ENCODE results near the gene RAB25.
"Not testable (repeated sequence)": the region's sequence is repeated elsewhere in the genome, so short reads cannot be mapped to it uniquely, and the experiment has no call there.

The RAB25 gene

DNA sequence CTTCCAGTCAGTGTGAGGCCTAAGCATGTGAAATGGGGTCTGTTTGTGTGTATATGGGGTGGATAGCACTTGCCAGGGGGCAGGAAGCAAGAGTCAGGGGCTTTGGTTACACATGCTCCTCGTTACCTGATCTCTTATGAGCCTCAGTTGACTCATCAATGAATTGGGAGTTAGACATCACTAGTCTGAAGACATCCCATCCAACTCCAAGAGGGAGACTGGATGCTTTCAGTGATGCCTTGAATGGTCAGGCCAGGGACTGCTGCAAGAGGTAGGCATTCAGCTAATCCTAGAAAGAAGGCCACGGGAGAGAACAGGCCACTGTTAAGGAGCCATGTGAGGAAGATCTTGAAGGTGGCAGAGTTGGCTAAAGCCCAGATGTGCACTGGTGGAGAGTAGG lies 6.3 kb downstream of the RAB25 start:
- Mint-ChIP-seq H3K27me3 (ENCODE audit: low read depth) (peaks cover 12% of the 10 kb centered on the region), H3K4me3 (no peak overlapping the region), H3K9me3 (no peaks in the 10 kb centered on the region), H3K4me1 (ENCODE audit: low read depth) (peaks cover 13% of the 10 kb centered on the region), H3K27ac (no peak overlapping the region), H3K36me3 (ENCODE audit: low read depth) (no peaks in the 10 kb centered on the region)

DNA sequence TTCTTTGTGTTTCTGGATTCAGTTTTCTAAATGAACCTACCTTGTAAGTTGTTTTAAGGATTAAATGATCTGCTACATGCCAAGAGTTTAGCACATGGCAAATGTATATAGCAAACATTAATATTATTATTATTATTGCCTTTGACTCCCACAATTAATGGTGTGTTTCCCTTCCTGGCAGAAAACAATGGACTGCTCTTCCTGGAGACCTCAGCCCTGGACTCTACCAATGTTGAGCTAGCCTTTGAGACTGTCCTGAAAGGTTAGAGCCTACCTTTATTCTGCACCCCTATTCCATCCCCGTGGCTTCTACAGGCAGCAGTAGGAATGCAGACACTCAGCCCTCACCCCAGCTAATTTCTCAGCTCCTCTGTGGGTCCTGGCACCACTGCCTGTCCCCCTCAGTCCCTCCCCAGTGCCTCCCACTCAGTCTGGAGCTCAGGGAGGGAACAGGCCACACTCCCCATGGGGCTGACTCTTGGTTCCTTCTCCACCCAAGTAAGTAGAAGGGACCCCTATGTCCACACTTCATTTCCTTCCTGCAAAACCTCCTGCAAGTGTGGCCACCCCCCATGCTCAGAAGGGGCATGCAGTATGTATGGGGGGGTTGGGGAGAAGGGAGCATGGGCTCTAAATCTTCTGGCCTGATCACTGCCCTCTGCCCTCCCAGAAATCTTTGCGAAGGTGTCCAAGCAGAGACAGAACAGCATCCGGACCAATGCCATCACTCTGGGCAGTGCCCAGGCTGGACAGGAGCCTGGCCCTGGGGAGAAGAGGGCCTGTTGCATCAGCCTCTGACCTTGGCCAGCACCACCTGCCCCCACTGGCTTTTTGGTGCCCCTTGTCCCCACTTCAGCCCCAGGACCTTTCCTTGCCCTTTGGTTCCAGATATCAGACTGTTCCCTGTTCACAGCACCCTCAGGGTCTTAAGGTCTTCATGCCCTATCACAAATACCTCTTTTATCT lies 8.8 kb downstream of the RAB25 start:
- no peaks in the 10 kb centered on the region for H3K9me3 Mint-ChIP-seq
- no peak overlapping the region for H3K4me3 Mint-ChIP-seq
- no peak overlapping the region for H3K27ac Mint-ChIP-seq
- peaks cover 13% of the 10 kb centered on the region for H3K4me1 Mint-ChIP-seq (ENCODE audit: low read depth)
- peaks cover 12% of the 10 kb centered on the region for H3K27me3 Mint-ChIP-seq (ENCODE audit: low read depth)
- H3K36me3 Mint-ChIP-seq (ENCODE audit: low read depth): no peaks in the 10 kb centered on the region

DNA sequence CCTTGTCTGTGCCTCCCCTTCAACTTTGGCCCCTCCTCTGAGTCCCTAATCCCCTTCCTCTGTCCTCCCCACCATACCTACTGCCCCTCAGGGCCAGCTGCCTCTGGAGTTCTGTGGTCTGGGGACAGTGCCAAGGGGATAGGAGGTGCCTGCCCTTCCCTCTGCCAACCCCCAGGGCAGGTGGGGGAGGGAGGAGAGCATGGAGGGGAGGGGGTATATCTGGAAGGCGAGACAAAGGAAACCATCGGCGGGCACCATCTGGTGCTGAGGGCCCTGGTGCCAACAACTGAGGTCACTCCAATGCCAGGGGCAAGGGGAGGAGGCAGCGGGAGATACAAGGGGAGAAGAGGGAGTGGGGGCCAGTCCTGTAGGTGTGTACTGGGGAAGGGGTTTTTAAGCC lies 9.6 kb downstream of the RAB25 start:
- peaks cover 6% of the 10 kb centered on the region for H3K4me1 Mint-ChIP-seq (ENCODE audit: low read depth)
- H3K36me3 Mint-ChIP-seq (ENCODE audit: low read depth): no peaks in the 10 kb centered on the region
- H3K27ac Mint-ChIP-seq: no peak overlapping the region
- H3K27me3 Mint-ChIP-seq (ENCODE audit: low read depth): peaks cover 17% of the 10 kb centered on the region
- H3K9me3 Mint-ChIP-seq: no peaks in the 10 kb centered on the region
- no peak overlapping the region for H3K4me3 Mint-ChIP-seq

DNA sequence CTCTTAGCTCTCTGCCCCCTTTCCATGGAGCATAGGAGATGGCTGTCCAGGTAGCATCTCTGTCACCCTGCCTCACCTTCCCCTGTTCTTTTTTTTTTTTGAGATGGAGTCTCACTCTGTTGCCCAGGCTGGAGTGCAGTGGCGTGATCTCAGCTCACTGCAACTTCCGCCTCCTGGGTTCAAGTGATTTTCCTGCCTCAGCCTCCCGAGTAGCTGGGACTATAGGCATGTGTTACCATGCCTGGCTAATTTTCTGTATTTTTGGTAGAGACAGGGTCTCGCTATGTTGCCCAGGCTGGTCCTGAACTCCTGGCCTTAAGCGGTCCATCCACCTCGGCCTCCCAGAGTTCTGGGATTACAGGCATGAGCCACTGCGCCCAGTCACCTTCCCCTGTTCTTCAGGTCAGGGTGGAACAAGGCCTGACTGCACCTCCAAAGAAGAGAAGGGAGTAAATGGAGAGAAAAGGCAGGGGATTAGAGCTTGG lies 10.4 kb downstream of the RAB25 start:
- H3K4me1 Mint-ChIP-seq (ENCODE audit: low read depth); H3K36me3 Mint-ChIP-seq (ENCODE audit: low read depth); H3K27ac Mint-ChIP-seq; H3K9me3 Mint-ChIP-seq; H3K4me3 Mint-ChIP-seq: not testable (repeated sequence)
- peaks cover 20% of the 10 kb centered on the region for H3K27me3 Mint-ChIP-seq (ENCODE audit: low read depth)

DNA sequence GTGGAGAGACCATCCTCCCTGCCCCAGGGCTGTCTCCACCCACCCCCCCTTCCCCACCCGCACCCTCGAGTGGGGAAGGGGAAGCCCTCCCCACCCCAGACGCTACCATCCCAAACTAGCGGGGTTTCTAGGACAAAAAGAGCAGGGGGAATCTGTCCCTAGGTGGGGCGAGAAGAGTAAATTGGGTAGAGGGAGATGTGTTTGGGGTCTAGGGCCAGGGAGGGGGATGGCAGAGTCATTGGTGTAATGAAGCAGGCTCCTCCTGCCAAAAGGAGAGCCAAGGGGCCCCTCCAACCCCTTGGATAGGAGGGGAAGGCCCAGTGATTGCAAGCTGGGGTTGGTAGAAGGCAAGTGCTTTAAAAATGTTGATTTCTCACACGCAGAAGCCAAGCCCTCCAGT lies 11.3 kb downstream of the RAB25 start:
- no peaks in the 10 kb centered on the region for H3K4me1 Mint-ChIP-seq (ENCODE audit: low read depth)
- no peak overlapping the region for H3K4me3 Mint-ChIP-seq
- H3K27ac Mint-ChIP-seq: no peak overlapping the region
- H3K9me3 Mint-ChIP-seq: no peaks in the 10 kb centered on the region
- H3K36me3 Mint-ChIP-seq (ENCODE audit: low read depth): no peaks in the 10 kb centered on the region
- H3K27me3 Mint-ChIP-seq (ENCODE audit: low read depth): peaks cover 18% of the 10 kb centered on the region

DNA sequence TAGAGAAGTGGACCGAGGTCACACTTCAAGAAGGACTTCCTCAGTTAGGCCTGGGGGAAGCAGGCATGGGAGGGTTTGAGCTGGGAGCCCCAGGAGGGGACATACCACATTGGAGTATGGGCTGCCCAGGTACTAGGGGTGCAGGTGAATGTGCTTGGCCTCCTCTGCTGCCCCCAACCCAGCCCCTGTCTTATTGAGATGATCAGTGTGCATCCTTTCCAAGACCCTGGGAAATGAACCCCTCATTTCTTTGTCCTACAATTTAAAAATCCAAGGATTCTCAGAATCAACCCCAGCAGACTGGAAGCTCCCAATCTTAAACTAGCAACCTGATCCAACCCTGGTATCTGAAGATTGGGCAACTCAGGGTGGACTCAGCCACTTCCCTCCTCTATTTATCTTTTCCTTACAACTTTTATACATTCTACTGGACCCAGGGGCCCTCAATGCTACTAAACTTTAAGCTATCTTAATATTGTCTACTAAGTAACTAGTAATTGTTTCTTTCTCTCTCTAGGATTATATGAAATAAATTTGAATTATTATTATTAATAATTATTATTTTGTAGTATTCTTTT lies 12.2 kb downstream of the RAB25 start:
- Mint-ChIP-seq H3K4me3 (no peak overlapping the region), H3K27me3 (ENCODE audit: low read depth) (peaks cover 24% of the 10 kb centered on the region), H3K36me3 (ENCODE audit: low read depth) (no peaks in the 10 kb centered on the region), H3K27ac (no peak overlapping the region), H3K9me3 (no peaks in the 10 kb centered on the region), H3K4me1 (ENCODE audit: low read depth) (no peaks in the 10 kb centered on the region)

DNA sequence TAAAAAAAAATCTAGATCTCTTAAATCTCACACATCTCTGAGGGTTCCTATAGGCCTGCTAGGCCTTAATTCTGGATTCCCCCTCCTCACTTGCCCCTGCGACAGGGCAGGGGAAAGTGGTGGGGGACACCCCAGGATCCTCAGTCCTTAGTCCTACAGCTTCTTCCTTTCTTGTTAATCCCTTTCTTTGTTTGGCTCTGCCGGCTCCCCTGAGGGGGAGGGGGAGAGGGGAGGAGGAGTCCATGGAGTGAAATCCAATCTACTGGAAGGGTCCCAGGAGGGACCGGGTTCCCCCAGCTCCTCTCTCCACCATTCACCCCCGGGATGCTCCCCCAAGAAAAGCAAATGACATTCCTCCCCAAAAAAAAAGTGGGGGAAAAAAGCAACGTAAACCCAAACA lies 12.8 kb downstream of the RAB25 start:
- H3K4me3 Mint-ChIP-seq: no peak overlapping the region
- H3K4me1 Mint-ChIP-seq (ENCODE audit: low read depth): no peaks in the 10 kb centered on the region
- H3K36me3 Mint-ChIP-seq (ENCODE audit: low read depth): no peaks in the 10 kb centered on the region
- H3K27me3 Mint-ChIP-seq (ENCODE audit: low read depth): peaks cover 29% of the 10 kb centered on the region
- no peak overlapping the region for H3K27ac Mint-ChIP-seq
- H3K9me3 Mint-ChIP-seq: no peaks in the 10 kb centered on the region

DNA sequence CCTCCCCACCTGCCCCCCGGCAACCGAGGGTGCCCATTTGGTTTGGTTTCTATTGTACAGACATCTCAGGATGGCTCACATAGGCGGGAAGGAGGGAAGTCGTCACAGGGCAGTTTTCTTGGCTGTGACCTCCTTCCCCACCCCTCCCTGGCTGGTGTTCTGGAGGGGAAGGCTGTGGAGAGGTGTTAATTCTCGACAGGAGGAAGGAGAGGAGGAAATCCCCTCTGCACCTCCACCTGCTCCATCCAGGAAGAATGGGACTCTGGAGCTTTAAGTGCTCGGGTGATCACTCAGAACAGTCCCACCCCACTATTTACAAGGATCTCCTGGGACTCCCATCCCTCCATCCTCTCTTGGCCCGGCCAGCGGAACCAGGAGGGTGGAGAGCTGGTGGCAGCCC lies 13.7 kb downstream of the RAB25 start:
- no peaks in the 10 kb centered on the region for H3K36me3 Mint-ChIP-seq (ENCODE audit: low read depth)
- H3K27ac Mint-ChIP-seq: no peak overlapping the region
- H3K27me3 Mint-ChIP-seq (ENCODE audit: low read depth): peaks cover 36% of the 10 kb centered on the region
- no peaks in the 10 kb centered on the region for H3K9me3 Mint-ChIP-seq
- H3K4me3 Mint-ChIP-seq: no peak overlapping the region
- no peaks in the 10 kb centered on the region for H3K4me1 Mint-ChIP-seq (ENCODE audit: low read depth)

DNA sequence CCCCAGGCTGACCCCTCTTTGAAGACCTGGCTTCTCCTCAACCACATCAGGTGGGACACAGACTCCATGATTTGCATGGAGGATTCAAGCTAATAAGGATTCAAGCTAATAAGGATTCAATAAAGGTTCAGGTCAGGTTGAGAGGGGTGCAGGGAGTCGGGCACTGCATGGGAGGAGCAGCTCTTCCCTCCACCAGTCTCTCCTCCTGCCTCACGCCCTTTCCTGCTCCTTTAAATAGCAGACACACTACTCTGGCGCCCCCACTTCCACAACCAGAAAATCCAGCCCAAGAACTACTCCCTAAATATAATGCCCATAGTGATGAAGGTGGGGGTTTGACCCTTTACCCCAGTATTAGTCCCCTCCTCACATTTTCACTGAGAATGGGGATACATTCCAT lies 14.2 kb downstream of the RAB25 start:
- Mint-ChIP-seq H3K27me3 (ENCODE audit: low read depth) (peaks cover 40% of the 10 kb centered on the region), H3K36me3 (ENCODE audit: low read depth) (no peaks in the 10 kb centered on the region), H3K9me3 (no peaks in the 10 kb centered on the region), H3K4me3 (no peak overlapping the region), H3K4me1 (ENCODE audit: low read depth) (no peaks in the 10 kb centered on the region), H3K27ac (no peak overlapping the region)

DNA sequence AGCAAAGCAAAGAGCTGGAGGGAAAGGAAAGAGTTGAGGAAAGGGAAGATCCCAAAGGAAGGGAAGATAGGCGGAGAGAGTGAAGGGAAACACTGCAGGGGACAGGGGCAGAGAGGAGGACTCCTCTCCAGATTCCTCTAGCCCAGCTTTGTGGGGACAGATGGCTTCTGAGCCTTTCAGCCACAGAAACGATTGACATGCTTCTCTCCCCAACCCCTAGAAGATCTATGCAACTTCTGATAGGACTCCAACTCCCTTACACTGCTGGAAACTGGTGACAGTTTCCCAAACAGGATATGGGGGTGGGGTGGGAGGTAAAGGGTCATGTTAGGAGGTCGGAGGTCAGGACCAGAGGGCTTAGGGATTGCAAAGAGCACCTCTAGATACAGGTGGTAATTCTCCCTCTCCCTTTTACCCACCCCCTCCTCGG lies 14.8 kb downstream of the RAB25 start:
- Mint-ChIP-seq H3K9me3 (no peaks in the 10 kb centered on the region), H3K4me1 (ENCODE audit: low read depth) (no peaks in the 10 kb centered on the region), H3K27me3 (ENCODE audit: low read depth) (peaks cover 43% of the 10 kb centered on the region), H3K36me3 (ENCODE audit: low read depth) (no peaks in the 10 kb centered on the region), H3K4me3 (no peak overlapping the region), H3K27ac (no peak overlapping the region)

DNA sequence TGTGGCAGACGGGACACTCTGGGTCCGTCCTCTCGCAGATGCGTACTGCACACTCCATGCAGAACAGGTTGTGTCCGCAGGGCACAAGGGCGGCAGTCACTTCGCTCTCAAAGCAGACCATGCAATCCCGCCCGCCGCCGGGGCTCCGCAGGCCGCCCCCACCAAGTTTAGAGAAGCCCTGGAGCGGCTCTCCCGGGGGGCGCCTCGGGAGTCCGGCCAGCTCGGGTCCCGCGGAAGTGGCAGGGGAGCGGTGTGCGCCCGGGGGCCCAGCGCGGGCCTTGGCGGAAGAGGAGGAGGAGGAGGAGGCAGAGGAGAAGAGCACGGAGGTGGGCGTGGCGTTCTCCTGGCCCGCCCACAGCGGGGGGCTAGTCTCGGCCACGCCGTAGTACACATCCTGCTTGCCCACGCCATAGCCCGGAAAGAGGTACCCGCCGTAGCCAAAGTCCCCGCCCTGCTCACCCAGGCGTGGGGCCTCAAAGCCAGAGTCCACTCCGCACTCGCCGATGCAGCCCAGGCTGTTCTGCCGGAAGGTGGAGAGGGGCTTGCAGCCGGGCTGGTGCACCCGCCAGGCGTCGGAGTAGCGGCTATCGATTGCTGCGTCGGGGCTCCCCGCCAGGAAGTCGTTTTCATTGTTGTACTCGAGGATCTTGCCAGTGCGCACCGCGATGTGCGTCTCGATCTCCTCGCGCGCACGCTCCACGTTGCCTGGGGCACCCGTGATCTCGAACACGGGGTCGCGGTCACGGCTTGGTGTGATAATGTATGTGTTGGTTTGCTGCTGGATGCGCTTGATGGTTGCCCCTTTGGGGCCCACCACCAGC lies 15.9 kb downstream of the RAB25 start:
- peaks cover 49% of the 10 kb centered on the region for H3K27me3 Mint-ChIP-seq (ENCODE audit: low read depth)
- H3K9me3 Mint-ChIP-seq: no peaks in the 10 kb centered on the region
- H3K4me3 Mint-ChIP-seq: no peak overlapping the region
- H3K4me1 Mint-ChIP-seq (ENCODE audit: low read depth): peaks cover 1% of the 10 kb centered on the region
- no peaks in the 10 kb centered on the region for H3K36me3 Mint-ChIP-seq (ENCODE audit: low read depth)
- no peak overlapping the region for H3K27ac Mint-ChIP-seq

DNA sequence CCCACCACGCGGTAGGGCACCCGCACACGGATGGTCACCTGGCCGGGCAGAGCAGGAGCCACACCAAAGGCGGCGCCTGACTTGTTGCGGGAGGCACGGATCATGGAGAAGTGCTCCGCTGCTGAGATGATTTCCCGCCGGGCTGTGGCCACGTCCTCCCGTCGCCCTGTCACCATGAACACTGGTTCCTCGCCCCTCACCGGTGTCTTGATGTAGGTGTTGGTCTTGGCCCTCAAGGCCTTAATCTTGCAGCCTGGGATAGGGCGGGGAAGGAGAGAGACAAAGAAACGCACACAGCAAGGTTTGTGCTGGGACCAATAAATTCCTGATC lies 16.4 kb downstream of the RAB25 start:
- Mint-ChIP-seq H3K27ac (no peak overlapping the region), H3K27me3 (ENCODE audit: low read depth) (peaks cover 52% of the 10 kb centered on the region), H3K9me3 (no peaks in the 10 kb centered on the region), H3K36me3 (ENCODE audit: low read depth) (no peaks in the 10 kb centered on the region), H3K4me3 (no peak overlapping the region), H3K4me1 (ENCODE audit: low read depth) (peaks cover 2% of the 10 kb centered on the region)

DNA sequence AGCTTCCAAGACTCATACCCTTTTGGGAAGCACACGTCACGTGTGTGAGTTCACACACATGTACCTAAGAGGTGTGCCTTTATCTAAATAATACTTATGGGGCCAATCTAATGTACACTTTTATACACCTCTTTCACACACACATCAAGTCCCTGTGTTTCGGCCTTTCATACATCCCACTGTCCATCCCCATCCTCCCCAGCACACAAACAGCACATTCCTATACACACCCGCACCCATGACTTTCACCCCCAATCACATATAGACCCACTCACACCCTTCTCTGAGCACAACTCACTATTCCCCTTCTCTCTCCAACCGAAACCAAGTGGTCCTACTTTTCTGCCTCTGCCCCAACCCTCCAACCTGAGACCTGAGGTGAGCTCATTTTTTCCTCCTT lies 17.8 kb downstream of the RAB25 start:
- no peaks in the 10 kb centered on the region for H3K9me3 Mint-ChIP-seq
- H3K27ac Mint-ChIP-seq: no peak overlapping the region
- no peaks in the 10 kb centered on the region for H3K36me3 Mint-ChIP-seq (ENCODE audit: low read depth)
- H3K4me3 Mint-ChIP-seq: no peak overlapping the region
- peaks cover 63% of the 10 kb centered on the region for H3K27me3 Mint-ChIP-seq (ENCODE audit: low read depth)
- H3K4me1 Mint-ChIP-seq (ENCODE audit: low read depth): peaks cover 6% of the 10 kb centered on the region

DNA sequence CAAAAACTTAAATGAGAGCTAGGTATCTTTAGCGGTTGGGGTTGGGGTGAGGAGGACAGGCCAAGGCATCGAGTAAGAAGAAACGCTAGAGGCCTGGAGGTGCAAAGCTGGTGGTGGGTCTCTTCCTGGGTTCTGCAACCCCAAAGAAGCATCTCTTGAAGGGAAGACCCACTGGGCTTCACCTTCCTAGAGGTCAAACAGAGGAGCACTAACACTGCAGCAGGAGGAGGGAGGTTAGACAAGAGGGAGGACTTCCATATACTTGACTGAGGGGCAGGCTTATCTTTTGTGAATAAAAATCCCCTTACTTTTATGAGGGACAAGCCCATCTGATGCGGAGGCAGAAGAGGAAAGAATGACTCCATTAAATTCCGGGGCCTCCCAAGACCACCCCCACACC lies 18.8 kb downstream of the RAB25 start:
- H3K4me3 Mint-ChIP-seq: no peak overlapping the region
- H3K27ac Mint-ChIP-seq: no peak overlapping the region
- peaks cover 6% of the 10 kb centered on the region for H3K4me1 Mint-ChIP-seq (ENCODE audit: low read depth)
- no peaks in the 10 kb centered on the region for H3K36me3 Mint-ChIP-seq (ENCODE audit: low read depth)
- H3K27me3 Mint-ChIP-seq (ENCODE audit: low read depth): peaks cover 73% of the 10 kb centered on the region
- H3K9me3 Mint-ChIP-seq: no peaks in the 10 kb centered on the region
